Islet of Langerhans (tissue), 1 donor: ENCODE measurements around the gene C6orf136.
A peak's percentile ranks its signal among the peaks of the same experiment; 100 is the strongest.

Source experiments
- FAIRE-seq: peaks from one replicate; lab custom pipeline; 2011; peaks lifted over from hg19 to GRCh38; lab: Jason Lieb, UNC

C6orf136 gene

DNA sequence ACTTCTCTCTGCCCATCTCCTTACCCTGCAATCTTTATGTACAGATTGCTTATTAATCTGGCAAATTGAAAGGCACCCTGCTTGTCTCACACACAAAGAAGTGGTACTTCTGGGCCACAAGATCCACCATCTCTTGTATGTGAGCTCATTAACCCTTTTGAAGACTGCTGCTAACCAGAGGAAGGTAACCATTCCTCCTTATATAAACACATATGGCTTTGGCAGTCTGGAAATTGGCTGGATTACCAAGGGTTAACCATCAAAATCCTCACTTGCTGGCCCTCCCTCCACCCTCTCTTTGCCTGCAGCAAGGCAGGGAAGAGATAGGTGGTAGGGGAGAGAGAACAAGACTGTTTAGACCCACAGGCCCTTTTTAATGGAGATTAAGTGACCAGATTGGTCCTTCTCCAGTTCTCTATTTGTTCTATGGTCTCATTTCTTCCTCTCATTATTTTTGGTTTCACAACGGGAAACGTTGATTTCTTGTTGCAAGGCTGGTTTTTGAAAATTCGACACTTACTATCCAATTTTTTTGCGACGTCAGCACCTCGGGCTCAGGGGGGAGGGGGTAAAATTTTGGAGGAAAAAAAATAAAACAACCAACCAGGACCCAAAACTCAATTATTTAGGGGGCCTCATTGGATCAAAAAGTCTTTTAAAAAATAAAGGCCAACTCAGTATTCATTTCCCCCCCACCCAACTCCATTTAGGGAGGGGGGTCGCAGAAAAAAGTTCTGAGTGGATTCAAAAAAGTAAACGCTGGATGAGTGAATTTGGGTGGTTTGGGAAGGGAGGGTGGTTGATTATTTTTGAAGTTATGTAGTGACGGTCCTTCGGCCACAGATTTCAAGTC lies 30.7 kb upstream of the C6orf136 start:
- FAIRE-seq, result no peak

- FAIRE-seq, result no peak
Measured at GRCh38 chr6:30616811-30617564, 29.9 kb upstream of the C6orf136 start, which contains the start of gene PPP1R10. TSS of gene PPP1R10 (minus strand) at chr6:30617243. CDS start at chr6:30609944, 7,299 bp downstream.

GRCh38 chr6:30617565-30618269 lies 29.2 kb upstream of the C6orf136 start, which contains the start of gene MRPS18B:
TSS of gene MRPS18B (plus strand) at chr6:30617840. CDS start at chr6:30617866, 26 bp downstream.
- peak; percentile 93 for FAIRE-seq

- no peak for FAIRE-seq
Measured at GRCh38 chr6:30618270-30618797, 28.6 kb upstream of the C6orf136 start.

DNA sequence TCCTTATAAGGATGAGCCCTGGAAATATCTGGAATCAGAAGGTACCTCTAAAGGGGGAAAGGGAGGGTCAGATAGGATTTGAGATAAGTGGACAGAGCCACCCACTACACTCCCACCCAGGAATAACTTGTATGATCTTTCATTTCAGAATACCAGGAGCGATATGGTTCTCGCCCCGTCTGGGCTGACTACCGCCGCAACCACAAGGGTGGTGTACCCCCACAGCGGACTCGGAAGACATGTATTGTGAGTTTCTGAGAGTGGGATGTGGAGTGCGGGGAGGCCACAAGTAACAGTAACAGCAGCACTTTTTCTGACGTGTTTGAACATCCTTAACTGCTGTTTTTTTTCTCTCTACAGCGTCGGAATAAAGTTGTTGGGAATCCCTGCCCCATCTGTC lies 27.4 kb upstream of the C6orf136 start:
- no peak for FAIRE-seq

DNA sequence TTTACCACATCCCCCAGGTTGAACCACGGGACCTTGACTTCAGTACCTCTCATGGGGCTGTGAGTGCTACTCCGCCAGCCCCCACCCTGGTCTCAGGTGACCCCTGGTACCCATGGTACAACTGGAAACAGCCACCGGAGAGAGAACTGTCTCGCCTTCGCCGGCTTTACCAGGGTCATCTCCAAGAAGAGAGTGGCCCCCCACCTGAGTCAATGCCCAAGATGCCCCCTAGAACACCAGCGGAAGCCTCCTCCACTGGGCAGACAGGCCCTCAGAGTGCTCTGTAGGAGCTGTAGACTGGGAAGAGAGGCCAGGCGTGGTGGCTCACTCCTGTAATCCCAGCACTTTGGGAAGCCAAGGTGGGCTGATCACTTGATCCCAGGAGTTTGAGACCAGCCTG lies 21.4 kb upstream of the C6orf136 start:
- FAIRE-seq, result no peak

GRCh38 chr6:30626484-30627366 lies 20.2 kb upstream of the C6orf136 start, which contains the start of gene ATAT1:
TSS of gene ATAT1 (plus strand) at chr6:30626874.
- FAIRE-seq, result no peak

- FAIRE-seq, result no peak
Measured at GRCh38 chr6:30635834-30636233, 11.1 kb upstream of the C6orf136 start.

DNA sequence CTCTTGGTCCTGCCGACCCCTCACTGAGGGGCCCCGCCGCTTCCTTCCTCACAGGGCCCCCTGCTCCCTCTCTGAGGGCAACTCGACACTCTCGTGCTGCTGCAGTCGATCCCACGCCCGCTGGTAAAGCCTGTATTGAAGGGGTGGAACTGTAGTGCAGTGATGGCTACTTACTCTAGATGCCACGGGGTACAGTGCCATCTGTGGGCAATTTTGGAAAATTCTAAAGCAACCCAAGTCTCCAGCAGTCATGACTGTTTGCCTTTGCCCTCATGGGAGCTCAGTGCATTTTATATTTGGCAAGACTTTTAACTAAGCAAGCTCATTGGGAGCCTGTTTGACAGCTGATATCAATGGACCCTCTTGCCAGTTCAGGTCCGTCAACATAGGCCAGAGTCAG lies 6.5 kb upstream of the C6orf136 start:
- FAIRE-seq, result no peak

DNA sequence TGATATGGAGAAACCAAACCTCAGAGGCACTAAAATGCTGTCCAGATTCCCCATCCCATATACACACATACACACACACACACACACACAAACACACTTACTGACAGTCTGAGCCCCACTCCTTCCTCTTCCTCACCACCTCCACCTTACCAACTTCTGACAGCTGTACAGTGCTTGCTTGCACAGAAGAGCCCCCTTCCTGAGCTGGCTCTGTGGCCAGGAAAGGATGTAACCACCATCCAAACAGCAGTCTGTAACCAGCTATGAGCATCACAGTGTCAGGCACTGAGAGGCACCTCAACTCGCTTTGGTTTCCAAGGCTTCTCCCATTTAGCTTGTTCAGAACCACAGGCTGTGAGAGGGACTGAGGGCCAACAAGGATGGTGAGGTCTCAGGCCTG lies 5.9 kb upstream of the C6orf136 start:
- FAIRE-seq, result no peak

- FAIRE-seq, result no peak
Measured at GRCh38 chr6:30643656-30644055, 3.3 kb upstream of the C6orf136 start.

DNA sequence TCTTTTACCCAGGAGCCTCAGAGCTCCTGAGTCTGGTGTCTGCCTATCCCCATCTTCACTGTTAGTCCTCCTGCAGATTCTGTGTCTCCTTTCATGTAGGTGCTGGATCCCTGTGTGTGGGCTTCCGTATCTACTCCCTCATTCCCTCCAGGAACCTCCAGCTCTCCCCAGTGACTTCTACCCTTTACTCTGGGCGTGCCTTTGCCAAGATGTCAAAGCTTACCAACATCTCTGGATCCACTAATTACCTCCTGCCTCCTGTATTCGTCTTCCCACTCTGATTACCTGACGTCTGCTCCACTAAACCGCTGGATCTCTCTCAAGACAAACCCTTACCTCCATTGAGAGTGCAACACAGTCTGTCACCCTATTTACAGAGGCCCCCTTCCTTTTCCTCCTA lies 2.2 kb upstream of the C6orf136 start:
- FAIRE-seq, result no peak

DNA sequence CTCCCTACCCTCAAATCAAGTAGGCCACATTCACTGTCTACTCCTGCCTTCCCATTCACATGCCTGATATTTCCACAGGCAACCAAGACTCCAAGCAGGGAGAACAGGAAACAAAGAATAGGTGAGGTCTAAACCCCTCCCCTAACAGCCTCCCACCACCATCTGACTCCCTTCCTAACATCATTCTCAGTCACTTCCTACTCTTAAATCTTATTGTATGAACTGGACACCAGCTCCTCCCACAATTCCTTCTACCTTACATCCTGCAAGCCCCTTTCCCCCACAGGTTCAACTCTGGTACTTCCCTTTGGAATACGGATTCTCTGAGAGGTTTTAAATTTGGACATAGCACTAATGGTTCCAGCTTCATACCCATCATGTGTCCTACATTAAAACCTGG lies 944 bp upstream of the C6orf136 start:
- FAIRE-seq, result no peak

GRCh38 chr6:30647242-30648116 lies 546 bp downstream of the C6orf136 start:
- FAIRE-seq, result no peak

DNA sequence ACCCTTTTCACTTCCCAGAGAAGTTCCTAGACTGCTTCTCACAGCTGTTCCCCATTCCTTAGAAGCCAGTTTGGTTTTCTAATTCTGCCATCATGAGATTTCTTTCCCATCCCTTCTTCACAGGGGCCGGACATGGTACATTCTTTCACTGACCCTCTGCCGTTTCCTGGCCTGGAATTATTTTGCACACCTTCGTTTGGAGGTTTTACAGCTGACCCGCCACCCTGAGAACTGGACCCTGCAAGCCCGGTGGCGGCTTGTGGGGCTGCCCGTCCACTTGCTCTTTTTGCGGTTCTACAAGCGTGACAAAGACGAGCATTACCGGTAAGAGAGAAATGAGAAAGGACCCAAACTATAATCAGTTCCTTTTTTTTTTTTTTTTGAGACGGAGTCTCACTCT lies 4.2 kb downstream of the C6orf136 start:
- no peak for FAIRE-seq

DNA sequence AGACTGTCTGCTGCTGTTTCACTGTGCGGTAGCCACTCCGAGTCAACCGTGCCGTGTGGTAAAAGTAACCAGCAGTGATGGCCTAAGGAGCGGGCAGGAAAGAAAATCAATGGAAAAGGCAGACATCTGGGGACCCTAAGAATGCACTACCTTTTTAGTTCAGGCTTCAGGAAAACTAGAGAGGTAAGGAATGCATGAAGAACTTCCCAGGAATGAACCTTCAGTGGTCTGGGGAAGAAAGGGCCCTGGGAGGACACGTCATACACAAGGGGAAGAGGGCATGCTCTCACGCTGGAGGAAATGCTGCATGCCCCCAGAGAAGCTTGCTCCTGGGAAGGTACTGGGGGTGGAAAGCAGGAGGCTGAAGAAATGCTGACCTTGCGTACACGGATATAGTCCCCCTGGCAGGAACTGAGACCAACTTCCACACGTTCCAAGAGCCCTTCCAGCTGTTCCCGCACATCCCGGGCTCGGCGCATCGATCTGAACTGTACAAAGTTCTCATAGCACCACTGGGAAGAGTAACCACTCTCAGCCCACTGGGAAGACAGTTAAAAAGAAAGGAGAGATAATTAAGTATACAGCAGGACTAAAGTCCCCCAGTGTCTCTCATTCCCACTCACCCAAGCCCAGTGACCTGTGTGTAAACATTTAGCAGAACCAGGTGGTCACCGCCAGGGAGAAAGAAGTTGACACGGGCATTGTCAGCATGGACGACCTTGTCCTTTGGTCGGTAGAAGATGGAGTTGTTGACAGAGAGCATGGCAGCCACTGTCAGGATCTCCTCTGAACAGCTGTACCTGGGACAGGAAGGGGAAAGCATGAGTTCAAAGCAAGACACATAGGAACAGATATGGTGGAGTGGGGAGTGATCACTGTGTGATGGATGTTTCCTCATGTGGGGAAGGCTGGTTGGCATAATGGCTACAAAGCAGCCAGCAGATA lies 8.1 kb downstream of the C6orf136 start:
- FAIRE-seq, result no peak

DNA sequence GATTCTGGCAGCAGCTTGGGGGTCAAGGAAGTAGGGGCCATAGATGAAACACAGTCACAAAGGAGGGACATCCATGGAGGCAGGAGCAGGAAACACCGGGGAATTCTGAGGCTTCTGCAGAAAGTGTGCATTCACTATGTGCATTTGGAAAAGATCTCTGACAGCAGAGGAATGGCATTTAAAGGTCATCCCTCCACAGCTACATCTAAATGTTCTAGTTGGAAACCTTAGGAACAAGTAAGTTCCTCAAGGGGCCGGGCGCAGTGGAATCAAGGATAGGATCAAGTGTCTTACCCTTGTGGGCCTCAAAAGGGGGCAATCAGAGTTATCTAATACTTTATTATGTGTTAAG lies 8.8 kb downstream of the C6orf136 start:
- no peak for FAIRE-seq

- FAIRE-seq, result no peak
Measured at GRCh38 chr6:30656513-30656912, 9.6 kb downstream of the C6orf136 start.

DNA sequence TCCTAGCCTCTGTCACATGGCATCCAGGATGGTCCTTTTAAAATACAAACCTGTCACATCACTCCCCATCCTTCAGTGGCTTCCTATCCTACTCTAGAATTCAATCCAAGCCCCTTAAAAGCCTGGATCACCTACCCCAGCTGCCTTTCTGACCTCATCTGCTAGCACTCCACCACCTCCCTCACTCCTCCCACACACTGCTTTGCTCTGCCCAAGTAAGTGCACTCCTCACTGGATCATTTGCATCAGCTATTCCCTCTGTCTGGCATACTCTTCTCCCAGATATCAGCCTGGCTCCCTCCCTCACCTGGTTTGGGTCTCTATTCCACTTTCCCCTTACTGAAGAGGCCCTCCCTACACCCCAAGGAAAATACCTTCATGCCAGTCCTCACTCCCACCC lies 10.5 kb downstream of the C6orf136 start:
- no peak for FAIRE-seq
